HG03097 (cell line): ENCODE results near the gene SCAI.

Source experiments
- ATAC-seq: cut with Tn5 transposase; IDR thresholded peaks from one replicate; pipeline ENCODE4 v1.9.1; 2021; ENCODE audit not compliant: unreplicated experiment, low FRiP score

Gene SCAI

GRCh38 chr9:124897570-124898460 lies 245.5 kb downstream of the SCAI start:
- ATAC-seq, result no peak

- no peak for ATAC-seq
Observed at GRCh38 chr9:124894741-124895170, 248.6 kb downstream of the SCAI start.

- no peak for ATAC-seq
Observed at GRCh38 chr9:124894035-124894740, 249.1 kb downstream of the SCAI start.
